ENCODE measurements around the gene AP2S1.
"Not testable (repeated sequence)": the region's sequence is repeated elsewhere in the genome, so short reads cannot be mapped to it uniquely, and the experiment has no call there.

AP2S1 gene

DNA sequence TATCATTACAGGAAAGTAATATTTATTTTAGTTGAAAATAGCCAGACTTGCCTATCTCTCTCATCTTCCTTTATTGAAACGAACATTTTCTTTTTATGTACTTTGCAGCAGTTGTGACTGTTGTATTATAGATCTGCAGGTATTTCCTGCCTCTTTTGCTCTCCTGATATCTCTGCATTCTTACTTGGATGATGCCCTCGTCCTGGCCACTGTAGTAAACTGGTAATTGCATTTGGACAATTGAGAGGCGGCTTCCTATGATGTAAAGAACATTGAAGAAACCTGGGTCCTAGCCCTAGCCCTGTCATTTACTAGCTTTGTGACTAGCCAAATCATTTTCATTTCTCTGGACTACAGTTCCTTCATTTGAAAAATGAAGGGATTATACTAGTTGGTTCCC, 16.5 kb upstream of the AP2S1 start:
- DNase-seq (ENCODE audit: low spot score), result no peak

DNA sequence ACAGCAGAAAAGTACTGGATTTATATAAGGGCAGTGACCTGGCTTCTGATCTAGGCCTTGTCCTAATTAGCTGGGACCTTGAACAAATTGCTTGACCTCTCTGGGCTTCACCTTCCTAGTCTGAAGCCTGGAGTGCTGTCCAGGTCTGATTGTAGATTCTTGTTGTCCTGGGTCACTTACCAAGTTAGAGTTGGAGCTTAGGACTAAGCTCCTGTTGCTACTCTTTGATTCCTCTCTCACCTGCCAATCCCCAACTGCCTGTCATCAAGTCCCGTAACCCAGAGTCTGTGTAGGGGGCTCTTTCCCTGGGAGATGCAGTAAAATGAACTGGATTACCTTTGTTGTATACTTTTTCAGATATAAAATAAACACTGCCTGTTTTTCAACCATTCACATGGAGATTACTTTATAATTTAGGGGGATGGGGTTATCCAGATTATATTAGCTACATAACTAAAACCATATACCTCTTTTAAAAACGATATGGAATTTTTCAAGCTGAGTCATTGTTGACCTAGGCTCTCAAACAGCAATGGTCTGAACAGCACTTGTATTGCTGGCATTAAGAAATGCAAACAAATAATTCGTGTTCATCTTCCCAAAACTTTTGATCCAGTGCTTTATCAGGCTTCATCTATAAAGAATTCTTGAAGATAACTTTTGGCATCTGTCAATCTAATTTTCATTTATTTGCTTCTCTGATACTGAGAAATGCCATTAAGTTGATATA, 15.9 kb upstream of the AP2S1 start:
- no peak for DNase-seq (ENCODE audit: low spot score)

DNA sequence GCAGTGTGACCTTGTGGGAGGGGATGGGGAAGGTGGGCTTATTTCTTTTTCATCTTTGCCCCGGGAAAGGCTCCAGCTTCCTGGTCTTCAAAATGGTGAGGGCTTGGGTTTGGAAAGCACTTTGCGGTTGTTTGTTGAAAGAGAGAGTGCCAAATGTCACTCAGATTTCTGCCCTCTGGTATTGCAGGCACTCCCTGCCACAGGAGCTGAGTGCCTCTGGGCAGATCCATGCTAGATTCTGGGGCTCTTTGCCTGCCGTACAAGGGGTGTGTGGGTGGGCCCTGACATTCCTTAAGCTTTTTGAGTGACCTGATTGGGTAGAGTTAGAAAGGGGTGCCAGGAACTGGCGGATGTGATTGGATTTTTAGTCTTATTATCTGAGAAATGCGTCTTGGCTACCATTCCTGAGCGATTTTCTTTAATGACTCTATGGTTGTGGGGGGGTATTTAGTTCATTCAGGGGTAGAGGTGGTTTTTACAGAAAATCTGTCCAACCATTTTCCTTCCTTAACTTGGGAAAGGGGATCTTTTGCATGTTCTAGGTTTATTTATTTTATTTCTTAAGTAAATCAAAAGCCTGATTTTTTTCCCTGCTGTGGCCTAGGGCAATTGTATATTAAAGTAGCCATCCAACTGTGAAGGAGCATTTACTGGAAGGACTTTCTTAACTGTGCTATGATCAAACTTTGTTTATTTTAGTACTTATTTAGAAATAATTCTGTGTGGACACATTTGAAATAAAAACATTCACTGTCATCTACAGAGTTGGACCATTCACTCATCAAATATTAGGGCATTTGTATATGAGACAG, 13.4 kb upstream of the AP2S1 start:
- DNase-seq (ENCODE audit: low spot score), result no peak

DNA sequence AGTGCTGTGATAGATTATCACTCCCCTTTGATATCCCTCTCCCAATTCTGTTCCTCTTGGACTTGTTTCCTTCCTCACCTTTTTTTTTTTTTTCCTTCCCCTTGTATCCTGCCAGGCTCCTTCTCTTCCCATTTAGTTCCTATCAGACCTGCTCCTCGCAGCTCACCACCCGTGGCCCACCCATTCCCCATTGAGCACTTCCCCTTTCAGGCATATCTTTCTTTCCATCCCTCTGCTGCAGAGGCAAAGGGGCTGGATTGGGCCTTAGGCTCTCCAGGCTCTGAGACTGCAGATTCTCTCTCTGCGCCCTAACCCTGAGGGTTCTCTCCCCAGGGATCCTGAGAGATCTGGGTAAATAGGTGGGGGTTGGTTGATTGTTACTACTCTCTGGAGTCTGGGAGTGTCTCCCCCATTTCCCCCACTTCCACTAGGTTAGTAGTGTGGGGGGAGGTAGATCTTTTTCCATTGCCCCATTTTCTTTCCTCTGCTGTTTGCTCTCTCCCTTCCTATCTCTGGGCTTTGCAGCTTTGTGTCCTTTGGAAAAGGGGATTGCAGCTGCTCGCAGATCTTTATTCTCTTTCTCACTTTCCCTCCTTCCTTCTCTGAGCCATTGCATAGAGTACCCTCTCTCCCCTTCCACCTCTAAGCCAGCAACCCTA, 12.5 kb upstream of the AP2S1 start:
- no peak for DNase-seq (ENCODE audit: low spot score)

DNA sequence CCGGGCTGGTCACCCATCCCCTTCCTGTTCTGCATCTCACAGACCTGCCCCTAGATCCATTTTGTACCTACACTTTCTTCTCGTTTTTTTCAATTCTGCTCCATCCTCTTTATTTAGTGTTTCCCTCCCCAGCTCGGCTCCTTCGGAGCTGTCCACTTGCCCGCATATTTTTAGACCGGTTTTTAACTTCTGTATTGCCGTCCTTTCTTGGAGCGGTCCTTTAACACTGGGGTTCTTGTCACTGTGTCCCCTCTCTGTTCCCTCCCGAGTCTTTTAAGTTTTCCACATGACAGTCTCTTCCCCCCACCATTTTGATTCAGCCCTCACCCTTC, 11.8 kb upstream of the AP2S1 start:
- no peak for DNase-seq (ENCODE audit: low spot score)

DNA sequence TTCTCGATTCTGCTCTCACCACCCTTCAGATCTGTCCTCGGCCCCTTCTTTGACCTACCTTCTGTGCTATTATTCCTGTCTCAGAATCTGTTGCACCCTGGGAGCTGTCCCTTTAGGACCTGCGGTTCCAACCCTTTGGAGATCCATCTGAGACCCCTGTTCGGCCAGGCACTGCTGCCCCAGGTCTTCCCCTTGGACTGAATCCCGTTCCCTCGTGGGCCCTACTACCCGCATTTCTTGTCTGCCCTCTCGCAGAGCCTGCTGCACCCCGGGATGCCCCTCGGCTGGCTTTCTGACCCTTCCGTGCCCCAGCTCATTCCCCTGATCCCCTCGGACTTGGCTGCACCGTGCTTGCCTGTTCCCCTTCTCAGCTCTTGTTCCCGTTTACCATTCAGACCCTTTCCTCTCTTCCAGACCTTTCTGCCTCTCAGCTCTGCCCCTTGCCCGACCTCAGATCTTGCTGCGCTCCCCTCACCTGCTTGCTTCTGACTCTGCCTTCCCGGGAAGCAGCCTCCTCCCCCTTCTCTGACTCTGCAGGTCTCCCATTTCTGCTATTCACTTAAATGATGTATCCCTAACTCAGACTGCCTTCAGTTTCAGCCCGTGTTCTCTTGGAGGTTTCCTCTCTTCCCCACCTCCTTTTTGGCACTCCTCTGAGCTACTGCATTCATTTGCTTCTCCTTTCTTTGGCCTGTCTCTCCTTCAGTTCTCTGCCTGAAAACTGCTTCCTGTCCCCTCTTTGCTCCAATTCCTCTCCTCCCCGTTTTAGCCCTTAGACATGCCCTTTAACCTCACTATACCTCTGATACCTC, 11.3 kb upstream of the AP2S1 start:
- DNase-seq (ENCODE audit: low spot score), result no peak

DNA sequence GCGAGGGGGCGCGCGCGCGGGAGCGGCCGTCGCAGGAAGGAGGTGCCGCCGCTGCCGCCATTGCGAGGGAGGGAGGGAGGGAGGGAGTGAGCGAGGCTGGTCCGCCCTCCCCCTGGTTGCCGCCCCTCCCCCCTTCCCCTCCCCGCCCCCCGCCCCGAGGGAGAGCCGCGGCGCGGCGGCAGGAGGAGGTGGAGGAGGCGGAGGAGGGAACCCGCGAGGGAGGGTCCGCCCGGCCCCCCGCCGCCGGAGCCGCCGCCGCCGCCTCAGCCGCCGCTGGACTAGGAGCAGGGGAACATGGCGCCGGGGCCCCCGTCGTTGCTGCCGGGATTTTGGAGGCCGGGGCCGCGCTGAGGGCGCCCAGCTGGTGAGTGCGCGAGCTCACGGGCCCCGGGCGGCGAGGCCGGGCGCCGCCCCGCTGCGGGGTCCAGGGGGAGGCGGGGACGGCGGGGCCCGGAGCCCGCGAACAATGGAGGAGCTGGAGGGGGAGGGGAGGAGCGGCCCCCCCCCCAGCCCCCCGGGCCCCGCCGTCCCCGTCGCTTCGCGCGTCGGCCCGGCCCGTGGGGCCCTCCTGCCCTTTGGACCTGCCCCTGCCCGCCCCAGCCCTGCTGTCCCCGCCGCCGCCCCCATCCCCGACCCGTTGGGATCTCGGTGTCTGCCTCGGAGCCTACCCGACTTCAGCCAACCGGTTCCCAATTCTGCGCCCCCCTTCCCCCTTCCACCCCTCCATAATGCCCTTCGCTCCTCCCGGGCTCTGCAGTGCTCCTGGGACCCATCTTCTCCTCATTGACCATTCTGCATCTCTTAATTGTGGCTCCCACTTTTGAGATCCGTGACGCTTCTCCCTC, 10.4 kb upstream of the AP2S1 start, which contains the start of gene ARHGAP35:
Gene ARHGAP35, plus strand, starts transcription at position 152 of the 845 bp plus-strand sequence. CDS start 57,679 bp downstream, outside the sequence.
- no peak for DNase-seq (ENCODE audit: low spot score)

DNA sequence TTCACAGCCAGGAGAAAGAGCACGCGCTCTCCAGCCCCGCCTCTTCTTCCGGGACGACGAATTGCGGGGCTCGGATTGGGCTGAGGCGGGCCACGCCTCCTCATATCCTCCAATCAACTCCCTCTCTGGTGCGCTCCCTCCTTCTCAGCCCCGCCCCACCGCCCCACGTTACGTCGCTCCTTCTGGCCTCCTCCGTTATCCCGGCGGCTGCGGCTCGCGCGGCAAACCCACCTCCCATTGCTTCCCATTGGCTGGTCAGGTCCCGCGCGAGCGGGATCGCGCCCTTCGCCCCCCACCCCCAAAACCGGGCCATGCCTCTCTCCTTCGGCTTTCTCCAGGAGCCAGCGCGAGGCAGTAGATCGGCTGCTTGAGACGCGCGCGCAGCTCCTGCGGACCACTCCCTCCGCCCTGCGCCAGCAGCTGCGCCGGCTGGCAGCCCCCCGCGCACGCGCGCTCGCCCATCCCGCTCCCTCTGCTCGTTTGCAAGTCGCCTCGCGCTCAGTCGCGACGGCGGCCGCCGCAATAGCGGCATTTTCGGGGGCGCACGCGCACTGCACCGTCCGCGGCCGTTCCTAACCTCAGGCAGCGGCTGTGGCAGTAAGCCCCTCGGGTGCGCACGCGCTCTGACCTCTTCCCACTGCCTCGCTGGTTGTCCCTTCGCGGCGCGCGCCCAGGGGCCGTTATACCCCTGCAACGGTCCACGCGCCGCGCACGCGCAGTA, 9.6 kb upstream of the AP2S1 start:
- DNase-seq (ENCODE audit: low spot score), result peak; percentile 96

DNA sequence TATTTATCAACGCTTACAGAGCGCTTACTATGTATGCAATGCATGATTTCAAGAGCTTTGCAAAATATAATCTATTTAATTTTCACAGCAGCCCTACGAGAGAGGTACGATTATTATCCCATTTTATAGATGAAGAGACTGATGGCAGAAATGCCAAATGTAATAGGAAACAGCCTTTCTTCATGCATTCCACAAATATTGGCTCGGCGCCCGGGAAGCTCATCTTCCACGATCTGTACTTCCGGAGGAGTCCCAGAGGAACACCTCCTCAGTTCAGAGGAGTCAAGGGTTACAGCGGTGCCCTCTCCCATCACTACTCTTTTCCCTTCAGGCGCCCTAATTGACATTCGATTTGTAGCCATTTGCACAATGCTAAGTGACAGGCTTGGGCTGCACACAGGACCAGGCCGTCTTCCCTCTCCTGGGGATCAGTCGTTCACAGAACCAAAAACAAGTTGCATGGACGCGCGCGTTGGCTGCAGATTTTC, 9.0 kb upstream of the AP2S1 start:
- DNase-seq (ENCODE audit: low spot score), result no peak

DNA sequence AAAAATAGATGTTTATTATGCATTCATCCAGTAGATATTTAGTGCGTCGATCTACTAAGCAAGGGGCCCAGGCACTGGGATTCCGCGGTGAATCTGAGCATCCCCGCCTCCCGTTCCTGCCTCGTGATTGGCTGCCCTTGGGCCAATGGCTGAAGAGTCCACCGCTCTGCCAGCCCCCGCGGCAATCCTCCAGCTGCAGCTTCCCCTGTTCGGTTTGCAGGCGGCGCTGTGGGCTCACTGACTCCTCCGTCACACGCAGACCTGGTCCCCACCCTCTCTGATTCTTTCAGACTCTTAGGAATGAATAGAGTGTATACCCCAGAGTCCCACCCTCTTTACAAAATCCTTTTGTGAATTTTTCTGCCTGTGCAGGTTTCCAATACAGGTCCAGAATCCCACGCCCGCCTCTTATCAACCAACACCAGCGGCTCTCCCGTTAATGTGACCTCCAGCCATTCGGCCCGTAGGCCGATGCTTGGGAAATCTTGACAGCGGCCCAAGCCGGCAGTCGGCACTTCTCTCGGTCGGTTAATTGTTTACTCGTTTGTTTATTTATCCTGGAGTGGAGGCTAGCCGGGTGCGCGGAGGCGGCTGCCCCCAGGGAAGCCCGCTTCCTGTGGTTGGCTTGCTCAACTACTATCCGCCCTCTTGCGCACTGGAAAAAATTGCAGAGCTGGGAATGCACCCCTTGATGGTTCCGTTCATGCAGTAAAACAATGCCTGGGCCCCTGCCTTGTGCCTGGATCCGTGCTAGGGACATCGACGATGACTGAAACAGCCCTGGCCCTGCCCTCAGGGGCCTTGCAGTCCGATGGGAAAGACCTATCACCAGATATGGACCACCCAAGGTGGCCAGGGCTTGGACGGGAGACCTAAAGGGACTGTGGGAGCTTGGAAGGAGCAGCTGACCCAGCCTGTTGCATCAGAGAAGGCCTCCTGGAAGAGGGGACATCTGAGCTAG, 5.7 kb upstream of the AP2S1 start:
- peak; percentile 93 for DNase-seq (ENCODE audit: low spot score)

DNA sequence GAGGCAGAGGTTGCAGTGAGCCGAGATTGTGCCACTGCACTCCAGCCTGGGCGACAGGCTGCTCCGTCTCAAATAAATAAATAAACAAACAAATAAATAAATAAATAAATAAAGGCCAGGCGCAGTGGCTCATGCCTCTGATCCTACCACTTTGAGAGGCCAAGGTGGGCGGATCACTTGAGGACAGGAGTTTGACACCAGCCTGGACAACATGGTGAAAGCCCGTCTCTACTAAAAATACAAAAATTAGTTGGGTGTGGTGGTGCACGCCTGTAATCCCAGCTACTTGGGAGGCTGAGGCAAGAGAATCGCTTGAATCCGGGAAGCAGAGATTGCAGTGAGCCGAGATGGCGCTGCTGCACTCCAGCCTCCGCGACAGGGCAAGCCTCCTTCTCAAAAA, 4.1 kb upstream of the AP2S1 start:
- not testable (repeated sequence) for DNase-seq (ENCODE audit: low spot score)

DNA sequence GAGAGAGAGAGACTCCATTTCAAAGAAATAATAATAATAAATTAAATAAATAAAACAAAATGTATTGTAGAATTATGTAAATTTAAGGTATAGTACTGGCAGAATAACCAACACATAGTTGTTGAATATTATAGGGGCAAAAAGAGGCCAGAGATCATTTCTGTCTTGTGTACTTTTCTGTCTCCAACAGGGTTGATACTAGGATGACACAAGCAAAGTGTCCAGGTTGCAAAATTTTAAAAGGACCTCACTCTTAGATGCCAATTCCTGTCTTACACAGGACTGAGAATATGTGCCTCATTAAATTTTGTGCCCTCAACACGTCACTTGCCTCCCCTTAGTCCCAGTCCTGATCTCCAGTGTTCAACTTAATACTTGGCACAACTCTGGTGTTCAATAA, 2.2 kb upstream of the AP2S1 start:
- no peak for DNase-seq (ENCODE audit: low spot score)

DNA sequence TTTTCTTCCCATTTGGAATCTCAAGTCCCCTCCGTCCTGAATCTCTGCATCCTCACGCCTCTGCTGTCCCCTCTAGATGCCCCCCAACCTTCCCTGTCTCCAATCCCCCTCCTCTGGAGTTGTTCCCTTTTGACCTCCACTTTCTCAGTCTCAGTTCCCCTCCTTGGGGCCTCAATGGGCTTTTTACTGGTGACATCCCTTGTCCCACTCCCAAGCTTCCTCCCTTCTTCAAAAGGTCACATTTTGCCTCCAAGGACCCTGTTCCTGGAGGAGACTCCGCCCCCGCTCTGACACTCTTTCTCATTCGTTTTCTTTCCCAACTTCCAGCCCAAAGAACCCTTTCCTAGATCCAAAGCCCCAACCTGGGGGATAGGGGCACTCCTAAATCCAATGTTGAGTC, 1.0 kb downstream of the AP2S1 start:
- DNase-seq (ENCODE audit: low spot score), result no peak

DNA sequence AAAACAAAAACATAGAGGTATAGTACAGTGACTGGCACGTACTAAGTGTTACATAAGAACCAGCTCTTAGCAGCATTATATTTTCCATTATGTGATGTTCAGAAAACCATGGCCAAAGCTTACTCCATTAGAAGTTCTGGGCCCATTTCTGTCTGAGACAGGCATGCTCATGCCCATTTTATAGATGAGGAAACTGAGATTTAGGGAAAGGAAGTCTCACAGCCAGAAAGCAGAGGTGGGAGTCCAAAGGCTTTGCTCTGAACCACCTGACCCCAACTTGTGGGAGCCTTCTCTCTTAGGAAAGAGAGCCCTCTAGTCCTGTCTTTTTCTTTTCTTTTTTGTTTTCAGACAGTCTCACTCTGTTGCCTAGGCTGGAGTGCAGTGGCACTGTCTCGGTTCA, 2.3 kb downstream of the AP2S1 start:
- DNase-seq (ENCODE audit: low spot score), result no peak

DNA sequence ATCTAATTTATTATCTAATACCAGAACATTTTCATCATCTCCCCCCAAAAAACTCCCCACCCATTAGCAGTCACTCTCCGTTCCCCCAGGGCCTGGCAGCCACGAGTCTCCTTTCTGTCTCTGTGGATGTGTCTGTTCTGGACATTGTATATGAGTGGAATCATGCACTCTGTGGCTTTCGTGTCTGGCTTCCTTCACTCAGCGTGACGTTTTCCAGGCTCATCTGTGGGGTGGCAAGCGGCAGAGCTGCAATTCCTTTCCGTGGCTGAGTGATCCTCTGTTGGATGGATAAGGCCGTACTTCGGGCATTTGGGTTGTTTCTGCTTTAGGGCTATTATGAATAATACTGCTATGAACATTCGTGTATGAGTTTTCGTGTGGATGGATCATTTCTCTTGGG, 3.1 kb downstream of the AP2S1 start:
- no peak for DNase-seq (ENCODE audit: low spot score)

DNA sequence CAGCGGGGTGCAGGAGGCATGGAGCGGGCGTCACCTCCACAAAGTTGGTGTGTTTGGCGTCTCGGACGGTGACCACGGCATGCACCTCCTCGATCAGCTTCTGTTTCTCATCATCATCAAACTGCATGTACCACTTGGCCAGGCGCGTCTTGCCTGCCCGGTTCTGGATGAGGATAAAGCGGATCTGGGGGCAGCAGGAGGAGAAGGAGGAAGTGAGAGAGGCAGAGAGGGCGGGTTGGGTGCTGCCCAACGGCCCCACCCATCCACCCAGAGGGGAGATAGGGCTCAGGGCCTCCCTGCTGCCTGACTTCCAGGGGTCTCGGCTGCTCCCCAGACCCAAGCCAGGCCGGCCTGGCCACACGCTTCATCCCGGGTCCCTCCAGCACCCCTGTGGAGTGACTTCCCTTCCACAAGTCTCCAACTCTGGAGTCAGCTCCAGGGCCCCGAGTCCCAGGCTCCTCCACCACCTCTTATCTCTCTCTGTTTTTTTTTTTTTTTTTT, 4.6 kb downstream of the AP2S1 start:
- DNase-seq (ENCODE audit: low spot score), result no peak

DNA sequence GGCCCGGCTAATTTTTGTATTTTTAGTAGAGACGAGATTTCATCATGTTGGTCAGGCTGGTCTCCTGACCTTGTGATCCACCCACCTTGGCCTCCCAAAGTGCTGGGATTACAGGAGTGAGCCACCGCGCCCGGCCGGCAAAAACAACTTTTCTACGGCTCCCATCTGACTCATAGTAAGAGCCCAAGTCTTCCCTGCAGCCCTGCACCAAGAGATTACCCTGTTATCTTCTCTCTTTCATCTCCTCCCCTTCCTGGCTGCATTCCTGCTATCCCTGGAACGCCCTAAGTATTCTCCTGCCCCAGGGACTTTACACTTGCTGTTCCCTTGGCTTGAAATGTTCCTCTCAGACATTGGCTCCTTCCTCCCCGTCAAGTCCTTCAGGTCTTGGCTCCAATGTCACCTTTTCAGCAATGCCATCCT, 6.6 kb downstream of the AP2S1 start:
- no peak for DNase-seq (ENCODE audit: low spot score)

DNA sequence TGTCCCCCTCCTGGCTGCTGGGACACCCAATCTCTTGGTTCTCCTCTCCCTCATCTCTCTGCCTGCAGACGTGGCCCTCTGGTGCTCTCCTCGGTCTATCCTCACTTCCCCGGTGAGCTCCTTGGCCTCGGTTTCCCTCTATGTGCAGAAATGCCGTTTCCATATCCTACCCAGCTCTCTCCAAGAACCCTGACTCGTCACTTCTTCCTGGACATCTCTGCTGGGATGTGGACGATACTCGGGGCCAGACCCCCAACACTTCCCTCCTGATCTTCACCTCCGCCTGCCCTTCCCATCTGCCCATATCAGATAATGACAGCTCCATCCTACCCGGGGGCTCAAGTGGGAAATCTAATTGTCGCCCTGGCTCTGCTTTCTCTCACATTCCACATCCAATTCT, 7.9 kb downstream of the AP2S1 start:
- DNase-seq (ENCODE audit: low spot score), result no peak

DNA sequence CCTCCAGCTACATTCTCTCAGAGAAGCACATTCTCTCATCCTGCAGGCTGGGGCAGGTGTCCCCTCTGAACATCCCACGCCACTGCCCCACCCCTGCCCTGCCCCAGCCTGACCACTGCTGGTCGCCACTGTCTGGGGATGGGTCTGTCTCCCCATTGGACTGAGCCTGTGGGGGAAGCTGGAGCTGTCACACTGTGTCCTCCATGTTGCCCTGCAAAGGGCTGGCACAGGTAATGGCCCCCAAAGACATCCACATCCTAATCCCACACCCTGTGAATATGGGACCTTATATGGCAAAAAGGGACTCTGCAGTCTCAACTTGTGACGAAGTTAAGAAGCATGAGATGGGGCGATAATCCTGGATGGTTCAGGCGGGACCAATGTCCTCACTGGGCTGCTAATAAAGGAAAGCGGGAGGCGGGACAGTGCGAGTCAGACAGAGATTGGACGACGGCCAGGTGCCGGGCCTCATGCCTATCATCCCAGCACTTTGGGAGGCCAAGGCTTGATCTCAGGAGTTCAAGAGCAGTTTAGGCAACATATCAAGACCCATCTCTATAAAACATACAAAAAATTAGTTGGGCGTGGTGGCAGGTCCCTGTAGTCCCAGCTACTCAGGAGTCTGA, 9.1 kb downstream of the AP2S1 start:
- no peak for DNase-seq (ENCODE audit: low spot score)

All from germinal center (tissue), 1 donor.